Measurements from ENCODE around the gene CAMTA1. TPM values are rescaled to one million over a fixed set of nuclear protein-coding genes. Genes with fewer than 3 reads are reported as not detected.

CAMTA1 gene
- total RNA-seq, 4 donors from 2014 or later: 57.4 to 88.3 (median 62.1) TPM

DNA sequence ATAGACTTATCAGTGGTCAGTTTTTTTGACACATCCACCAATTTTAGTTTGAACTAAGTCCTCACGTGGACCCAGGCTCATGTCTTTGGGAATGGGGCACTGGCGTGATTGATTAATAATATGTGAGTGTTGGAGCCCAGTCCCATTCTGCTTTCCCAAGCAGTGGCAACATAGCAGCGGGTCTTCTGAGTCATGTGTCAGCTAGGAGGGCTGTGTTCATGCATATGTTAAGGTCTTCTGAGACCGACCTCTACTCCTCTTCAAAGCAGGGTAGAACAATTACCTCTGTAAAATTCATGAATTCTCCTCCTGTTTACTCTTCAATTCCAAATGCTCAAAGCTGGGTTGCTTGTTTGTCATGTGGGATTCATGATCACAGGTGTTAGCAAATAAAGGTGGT is 291.3 kb downstream of the CAMTA1 start:
- no peak for DNase-seq
- TF ChIP-seq, protein P1, sequence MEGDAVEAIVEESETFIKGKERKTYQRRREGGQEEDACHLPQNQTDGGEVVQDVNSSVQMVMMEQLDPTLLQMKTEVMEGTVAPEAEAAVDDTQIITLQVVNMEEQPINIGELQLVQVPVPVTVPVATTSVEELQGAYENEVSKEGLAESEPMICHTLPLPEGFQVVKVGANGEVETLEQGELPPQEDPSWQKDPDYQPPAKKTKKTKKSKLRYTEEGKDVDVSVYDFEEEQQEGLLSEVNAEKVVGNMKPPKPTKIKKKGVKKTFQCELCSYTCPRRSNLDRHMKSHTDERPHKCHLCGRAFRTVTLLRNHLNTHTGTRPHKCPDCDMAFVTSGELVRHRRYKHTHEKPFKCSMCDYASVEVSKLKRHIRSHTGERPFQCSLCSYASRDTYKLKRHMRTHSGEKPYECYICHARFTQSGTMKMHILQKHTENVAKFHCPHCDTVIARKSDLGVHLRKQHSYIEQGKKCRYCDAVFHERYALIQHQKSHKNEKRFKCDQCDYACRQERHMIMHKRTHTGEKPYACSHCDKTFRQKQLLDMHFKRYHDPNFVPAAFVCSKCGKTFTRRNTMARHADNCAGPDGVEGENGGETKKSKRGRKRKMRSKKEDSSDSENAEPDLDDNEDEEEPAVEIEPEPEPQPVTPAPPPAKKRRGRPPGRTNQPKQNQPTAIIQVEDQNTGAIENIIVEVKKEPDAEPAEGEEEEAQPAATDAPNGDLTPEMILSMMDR (IDR thresholded peaks at IDR 0.05): no peak
- no peak for TF ChIP-seq POLR2A (IDR thresholded peaks at IDR 0.05)
- Histone ChIP-seq H3K4me1 (no peaks in the 10 kb centered on the region), H3K27ac (no peak overlapping the region), H3K36me3 (no peaks in the 10 kb centered on the region), H3K27me3 (no peaks in the 10 kb centered on the region), H3K9me3 (no peaks in the 10 kb centered on the region), H3K4me3 (no peak overlapping the region)

DNA sequence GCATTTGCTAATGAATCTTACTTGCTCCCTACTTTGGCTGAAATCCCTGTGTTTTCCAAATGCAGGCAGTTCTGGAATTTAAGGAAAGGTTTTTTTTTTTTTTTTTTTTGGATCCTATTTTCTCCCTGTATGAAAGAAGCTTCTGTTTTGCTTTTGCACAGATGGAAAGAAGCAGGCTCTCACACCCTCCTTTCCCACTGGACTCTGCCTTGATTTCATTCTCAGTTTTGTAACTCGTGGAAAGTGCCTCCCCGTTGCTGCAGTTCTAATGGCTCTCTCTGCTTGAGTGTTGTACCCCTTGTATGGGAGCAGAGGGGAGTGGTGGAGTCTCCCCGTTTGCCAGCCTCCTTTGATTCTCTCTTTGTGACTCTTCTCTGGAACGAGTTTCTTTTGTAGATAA is 291.9 kb downstream of the CAMTA1 start:
- Histone ChIP-seq H3K4me3 (no peak overlapping the region), H3K27ac (no peak overlapping the region), H3K27me3 (no peaks in the 10 kb centered on the region), H3K4me1 (no peaks in the 10 kb centered on the region), H3K9me3 (no peaks in the 10 kb centered on the region), H3K36me3 (no peaks in the 10 kb centered on the region)
- TF ChIP-seq, protein P1 (IDR thresholded peaks at IDR 0.05): no peak
- no peak for TF ChIP-seq POLR2A (IDR thresholded peaks at IDR 0.05)
- no peak for DNase-seq

DNA sequence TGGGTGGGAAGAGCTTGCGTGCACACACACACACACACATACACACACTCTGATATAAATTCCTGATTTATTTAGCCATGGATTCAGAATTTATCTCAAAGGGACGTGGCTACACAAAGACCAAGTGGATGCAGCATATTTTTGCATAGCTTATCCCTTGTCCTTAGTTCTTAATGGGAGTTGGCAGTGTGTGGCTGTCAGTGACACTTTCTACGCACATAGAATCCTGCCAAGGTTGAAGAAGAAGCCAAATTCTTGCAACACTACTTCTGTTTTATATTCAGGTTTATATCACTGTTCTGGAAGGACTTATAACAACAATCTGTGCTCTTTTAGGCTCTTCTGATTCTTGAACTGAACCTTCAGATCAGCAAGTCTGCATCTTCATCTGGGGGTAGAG is 292.7 kb downstream of the CAMTA1 start:
- H3K27ac ChIP-seq: no peak overlapping the region
- H3K4me1 ChIP-seq: no peaks in the 10 kb centered on the region
- no peak for TF ChIP-seq POLR2A (IDR thresholded peaks at IDR 0.05)
- TF ChIP-seq, protein P1 (IDR thresholded peaks at IDR 0.05): no peak
- H3K9me3 ChIP-seq: no peaks in the 10 kb centered on the region
- no peak for DNase-seq
- no peaks in the 10 kb centered on the region for H3K36me3 ChIP-seq
- H3K27me3 ChIP-seq: no peaks in the 10 kb centered on the region
- no peak overlapping the region for H3K4me3 ChIP-seq

DNA sequence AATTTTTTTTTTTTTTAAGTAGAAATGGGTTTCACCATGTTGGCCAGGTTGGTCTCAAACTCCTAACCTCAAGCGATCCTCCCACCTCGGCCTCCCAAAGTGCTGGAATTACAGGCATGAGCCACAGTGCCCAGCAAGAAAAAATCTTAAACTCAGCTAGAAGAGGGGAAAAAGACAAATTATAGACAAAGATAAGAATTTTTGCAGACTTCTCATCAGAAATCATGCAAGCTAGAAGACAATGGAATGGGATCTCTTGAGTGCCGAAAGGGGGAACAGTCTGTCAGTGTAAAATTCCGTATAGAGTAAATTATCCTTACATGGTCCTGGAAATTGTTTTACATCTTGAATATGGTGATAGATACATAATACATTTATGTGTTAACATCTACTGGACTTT is 294.4 kb downstream of the CAMTA1 start:
- Histone ChIP-seq H3K36me3 (no peaks in the 10 kb centered on the region), H3K27ac (no peak overlapping the region), H3K4me3 (no peak overlapping the region), H3K4me1 (no peaks in the 10 kb centered on the region), H3K9me3 (no peaks in the 10 kb centered on the region), H3K27me3 (no peaks in the 10 kb centered on the region)
- no peak for TF ChIP-seq POLR2A (IDR thresholded peaks at IDR 0.05)
- TF ChIP-seq, protein P1 (IDR thresholded peaks at IDR 0.05): no peak
- DNase-seq: no peak

DNA sequence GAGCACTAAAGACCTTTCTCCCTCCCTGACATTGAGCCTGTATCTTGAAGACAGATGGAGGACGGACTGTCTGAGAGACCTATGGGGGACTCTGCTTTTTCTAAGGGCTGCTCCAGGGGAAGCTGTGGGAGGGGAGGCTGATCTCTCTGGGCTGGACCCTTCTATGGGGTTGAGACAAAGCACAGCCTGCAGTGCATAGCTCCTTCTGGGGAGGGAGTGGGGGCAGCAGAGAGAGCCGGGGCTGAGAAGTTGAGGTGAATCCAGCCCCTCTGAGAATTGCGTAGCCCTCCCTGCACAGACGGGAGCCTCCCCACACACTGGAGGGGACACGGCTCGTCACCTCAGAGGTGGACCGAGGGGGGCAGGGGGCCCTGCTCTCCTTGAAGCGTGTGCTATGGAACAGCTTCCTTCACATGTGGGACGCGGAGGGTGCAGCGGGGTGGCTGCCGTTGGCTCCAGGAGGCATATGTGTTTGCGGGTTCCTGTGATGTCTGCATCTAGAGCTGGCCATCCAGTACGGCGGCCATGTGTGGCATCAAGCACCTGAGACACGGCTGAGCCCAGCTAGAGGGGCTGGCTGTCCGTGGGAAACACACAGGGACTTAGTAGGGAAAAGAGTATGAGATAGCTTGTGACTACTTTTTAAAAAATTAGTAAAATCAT is 299.1 kb downstream of the CAMTA1 start:
- H3K36me3 ChIP-seq: no peaks in the 10 kb centered on the region
- no peak overlapping the region for H3K4me3 ChIP-seq
- no peak overlapping the region for H3K27ac ChIP-seq
- TF ChIP-seq, protein P1 (IDR thresholded peaks at IDR 0.05): no peak
- no peak for TF ChIP-seq POLR2A (IDR thresholded peaks at IDR 0.05)
- no peaks in the 10 kb centered on the region for H3K9me3 ChIP-seq
- DNase-seq: no peak
- no peaks in the 10 kb centered on the region for H3K4me1 ChIP-seq
- H3K27me3 ChIP-seq: no peaks in the 10 kb centered on the region

DNA sequence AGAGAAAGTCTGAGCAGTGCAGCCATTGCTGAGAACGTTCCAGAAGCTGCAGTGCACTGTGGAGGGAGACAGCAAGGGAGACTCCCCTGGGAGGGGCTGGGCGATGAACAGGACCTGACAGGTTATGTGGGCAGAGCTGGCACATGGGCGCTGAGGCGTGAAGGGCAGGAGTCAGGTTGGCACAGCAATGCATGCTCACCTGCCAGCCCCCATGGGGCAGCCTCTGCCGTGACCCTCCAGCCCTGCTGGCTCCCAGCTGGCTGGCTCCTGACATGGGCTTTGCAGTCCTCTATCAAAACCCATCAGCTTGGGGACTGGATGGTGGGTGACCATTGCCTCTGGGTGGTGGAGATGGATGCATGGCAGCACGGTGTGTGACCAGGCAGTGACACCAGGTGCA is 300.3 kb downstream of the CAMTA1 start:
- no peak for TF ChIP-seq POLR2A (IDR thresholded peaks at IDR 0.05)
- TF ChIP-seq, protein P1 (IDR thresholded peaks at IDR 0.05): no peak
- Histone ChIP-seq H3K27ac (no peak overlapping the region), H3K27me3 (no peaks in the 10 kb centered on the region), H3K36me3 (no peaks in the 10 kb centered on the region), H3K4me1 (no peaks in the 10 kb centered on the region), H3K9me3 (no peaks in the 10 kb centered on the region), H3K4me3 (no peak overlapping the region)
- no peak for DNase-seq
